HG02642 (cell line): ENCODE data around the gene LILRA6.

Experiments used
- ATAC-seq: cut with Tn5 transposase; IDR thresholded peaks from one replicate; pipeline ENCODE4 v1.9.1; 2021; ENCODE audit warnings: mild to moderate bottlenecking; ENCODE audit not compliant: unreplicated experiment, poor library complexity

The LILRA6 gene

DNA sequence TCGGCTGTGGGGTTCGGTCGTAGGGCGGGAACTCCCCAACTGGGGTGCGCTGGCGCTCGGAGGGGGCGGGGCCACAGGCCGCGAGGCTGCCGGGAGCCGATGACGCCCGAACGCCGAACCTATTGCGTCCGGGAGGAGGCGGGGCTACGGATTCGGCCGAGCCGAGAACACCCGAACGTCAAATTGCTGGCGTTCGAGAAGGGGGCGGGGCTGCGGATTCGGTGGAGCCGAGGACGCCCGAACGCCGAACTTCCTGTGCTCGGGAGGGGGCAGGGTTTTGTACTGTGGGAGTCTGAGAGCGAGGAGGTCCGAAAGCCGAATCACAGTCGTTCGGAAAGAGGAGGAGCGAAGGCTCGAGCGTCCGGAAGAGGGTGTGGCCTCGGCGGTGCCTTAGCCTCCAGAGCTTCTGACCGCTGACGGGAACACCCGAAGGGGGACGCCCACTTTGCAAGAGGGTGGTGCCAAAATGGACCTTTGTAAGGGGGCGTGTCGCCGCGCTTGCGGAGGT lies 52.0 kb downstream of the LILRA6 start:
- peak; percentile 46 for ATAC-seq

DNA sequence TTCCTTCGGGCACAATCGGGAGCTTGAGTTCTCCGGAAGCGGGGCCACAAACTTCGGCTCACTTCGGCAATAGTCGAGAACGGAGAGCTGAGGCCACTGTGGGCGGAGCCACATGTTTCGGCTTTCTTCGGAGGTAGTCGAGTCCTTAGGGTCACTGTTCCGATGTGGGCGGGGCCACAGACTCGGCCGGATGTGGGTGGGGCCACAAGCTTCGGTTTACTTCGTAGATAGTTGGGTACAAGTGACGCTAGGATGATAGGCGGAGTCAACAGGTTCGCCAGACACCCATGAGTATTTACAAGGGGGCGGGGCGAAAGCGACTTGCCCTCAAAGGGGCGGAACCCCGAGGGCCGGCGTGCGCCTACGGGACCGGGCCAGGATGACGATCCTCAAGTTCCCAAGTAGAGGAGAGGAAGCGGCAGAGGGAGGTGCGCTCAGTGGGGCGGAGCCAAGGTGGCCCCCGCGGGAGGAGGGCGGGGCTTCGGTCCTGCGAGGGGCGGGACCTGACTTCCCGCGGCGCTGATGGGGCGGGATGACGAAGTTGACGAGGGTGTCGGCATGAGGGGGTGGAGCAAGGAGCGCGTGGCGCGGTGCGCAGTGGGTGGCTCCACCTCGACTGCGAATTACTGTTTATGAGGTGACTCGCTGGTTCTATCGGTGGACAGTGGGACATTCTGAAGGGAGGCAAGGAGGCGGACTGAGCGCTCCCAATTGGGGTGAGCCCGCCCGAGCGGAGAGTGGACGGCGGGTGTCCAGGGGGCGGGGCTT lies 52.7 kb downstream of the LILRA6 start:
- ATAC-seq = peak; percentile 53

DNA sequence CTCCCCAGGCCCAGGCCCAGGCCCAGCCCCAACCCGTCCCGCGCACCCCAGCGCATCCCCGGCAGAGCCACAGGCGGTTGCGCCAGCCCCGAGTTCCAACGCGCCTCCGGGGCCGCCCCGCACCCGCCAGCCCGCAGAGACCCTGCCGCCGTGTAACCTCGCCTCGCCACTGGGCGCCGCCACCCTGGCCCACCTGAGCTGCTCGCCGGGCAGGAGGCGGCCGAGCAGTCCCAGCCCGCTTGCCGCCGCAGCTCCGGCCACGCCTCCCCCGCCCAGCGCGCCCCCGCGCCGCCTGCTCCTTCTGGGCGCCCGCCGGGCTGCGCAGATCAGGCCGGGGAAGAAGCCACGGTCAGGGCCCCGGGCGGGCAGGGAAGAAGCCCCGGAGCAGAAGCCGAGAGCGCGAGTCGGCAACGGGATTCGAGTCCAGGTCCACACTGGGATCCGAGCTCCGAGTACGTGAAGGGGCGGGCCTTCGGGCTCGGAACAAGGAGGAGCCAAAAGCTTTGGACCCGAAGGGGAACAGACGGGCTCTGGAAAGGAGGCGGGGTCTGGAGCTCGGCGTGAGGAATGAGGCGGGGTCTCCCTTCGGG lies 53.4 kb downstream of the LILRA6 start, which contains the start of gene MBOAT7:
MBOAT7 (minus strand) TSS at position 436 of the 590 bp plus-strand sequence. CDS start 1,072 bp downstream, outside the sequence.
- ATAC-seq = peak; percentile 16

DNA sequence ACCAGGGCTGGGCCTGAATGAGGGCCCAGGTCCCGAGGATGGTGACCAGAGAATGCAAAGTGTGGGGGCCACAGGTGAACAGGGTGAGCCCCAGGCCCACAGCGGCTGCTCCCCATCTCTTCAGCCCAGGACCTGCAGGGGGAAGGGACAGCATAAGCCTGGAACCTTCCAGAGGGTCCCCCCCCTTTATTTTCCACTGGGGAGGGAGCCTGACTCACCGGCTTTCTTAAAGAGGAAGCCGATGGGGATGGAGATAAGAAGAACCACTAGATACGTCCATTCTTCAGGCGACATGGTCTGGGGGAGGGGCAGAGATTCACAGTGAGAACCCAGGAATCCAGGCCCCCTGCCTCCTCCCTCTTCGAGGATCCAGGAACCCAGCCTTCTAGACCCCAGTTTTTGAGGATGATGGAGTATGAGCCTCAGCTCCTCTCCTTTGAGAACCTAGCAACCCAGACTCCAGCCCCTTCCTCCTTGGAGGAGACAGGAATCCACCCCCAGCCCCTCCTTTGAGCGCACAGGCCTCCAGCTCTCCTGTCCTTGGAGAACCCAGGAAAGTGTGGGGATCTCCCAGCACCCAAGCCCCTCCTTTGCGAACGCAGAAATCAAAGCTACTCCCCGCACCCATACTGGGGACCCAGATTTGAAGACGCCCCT lies 54.2 kb downstream of the LILRA6 start:
- ATAC-seq = no peak

DNA sequence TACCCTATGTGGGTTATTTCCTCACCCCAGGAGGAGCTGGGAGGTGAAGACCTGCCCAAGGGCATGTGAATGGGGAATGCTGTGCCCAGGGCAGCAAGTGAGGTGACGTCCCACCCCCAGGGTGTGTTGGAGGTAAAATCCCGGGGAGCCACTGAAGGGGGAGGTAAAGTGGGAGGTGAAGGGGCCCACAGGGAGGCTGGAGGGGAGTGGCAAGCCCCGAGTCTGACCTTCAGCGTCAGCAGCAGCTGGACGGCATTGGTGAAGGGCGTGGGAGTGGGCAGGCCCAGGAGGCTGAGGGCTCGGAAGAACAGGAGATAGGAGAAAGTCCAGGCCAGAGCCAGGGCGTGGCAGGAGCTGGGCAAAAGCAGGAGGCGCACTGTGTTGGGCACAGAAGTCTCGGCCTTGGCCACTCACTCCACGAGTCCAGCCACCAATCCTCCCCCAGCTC lies 55.6 kb downstream of the LILRA6 start:
- ATAC-seq = no peak
